ENCODE measurements around the gene PCDHGA6.
"Not testable (repeated sequence)": the region's sequence is repeated elsewhere in the genome, so short reads cannot be mapped to it uniquely, and the experiment has no call there.

PCDHGA6 gene

DNA sequence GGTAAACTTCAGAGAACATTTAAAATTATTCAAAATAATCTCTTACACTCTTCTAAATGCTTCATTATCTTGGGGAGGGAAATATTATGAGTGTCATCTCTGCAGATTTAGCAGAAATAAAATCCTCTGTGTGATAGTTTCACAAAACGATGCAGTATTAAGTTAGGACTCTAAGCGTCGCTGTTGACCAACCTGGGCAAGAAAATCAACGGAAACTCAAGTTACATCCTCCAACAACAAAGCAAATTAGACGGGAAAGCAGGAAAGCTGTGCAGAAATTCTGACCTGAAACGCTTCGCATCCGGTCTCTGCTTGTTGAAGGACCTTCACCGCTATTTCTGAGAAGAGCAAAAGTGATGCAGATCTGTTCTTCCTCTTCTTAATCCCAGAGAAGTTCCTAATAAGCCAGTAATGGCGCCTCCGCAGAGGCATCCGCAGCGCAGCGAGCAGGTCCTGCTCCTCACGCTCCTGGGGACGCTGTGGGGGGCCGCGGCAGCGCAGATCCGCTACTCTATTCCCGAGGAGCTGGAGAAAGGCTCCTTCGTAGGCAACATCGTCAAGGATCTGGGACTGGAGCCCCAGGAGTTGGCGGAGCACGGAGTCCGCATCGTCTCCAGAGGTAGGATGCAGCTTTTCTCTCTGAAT, at the start of gene PCDHGA6:
Gene PCDHGA6, plus strand, starts transcription at position 219 of the 645 bp plus-strand sequence. Its CDS starts 193 bp downstream, at position 412.
- DNase-seq (ENCODE audit: low read depth): peak; percentile 57

DNA sequence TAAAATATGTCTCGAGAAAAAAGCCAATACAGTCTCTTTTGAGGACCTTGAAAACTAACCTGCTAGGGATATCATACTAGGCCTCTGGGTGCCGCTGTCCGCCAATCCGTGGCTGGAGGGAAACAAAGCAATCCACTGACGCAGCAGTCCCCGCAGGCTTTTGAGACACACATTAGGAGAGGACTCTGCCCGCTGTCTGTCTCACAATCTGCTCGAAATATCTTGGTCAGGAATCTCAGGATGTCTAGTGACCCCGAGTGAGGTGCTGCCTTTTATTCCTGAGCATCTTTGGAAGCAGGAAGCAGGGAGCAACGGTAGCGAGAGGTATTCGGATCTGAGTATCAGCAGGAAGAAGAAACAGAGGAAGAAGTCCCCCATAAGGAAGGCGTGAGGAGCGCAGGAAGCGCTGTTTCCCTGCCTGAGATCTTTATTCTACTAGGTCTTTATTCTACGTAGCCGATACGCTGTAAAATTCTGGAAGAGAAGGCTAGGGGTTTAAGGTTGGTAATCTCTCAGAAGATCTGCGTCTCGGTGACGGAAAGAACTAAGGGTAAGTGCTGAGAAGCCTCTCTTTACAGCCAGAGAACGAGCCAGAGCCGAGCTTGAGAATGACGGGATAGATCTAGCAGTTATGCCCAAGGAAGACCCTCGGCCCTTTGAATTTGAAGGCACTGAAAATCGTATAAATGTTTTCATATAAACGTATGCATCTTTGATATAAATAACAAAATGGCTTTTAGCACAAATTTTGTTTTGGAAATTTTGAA, 47.4 kb upstream of the PCDHGA6 start:
- DNase-seq (ENCODE audit: low read depth): peak; percentile 82

DNA sequence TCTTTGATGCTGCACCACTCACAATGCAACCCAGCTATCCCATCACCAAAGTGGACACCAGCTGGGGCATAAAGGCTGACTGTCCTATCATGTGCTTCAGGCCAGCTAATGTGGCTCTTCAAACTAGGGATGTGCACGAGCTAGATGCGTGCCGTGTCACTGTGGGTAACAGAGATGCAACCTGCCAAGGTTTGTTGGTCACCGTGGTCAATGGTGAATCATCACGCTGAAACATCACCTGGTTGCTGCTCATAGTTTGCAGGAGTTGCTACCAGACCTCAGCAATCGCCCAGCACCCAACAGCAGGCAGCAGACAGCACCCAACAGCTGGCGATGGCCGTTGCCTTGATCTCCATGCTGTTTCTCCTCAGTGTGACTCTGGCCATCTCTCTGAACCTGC, 45.5 kb upstream of the PCDHGA6 start:
- no peak for DNase-seq (ENCODE audit: low read depth)

DNA sequence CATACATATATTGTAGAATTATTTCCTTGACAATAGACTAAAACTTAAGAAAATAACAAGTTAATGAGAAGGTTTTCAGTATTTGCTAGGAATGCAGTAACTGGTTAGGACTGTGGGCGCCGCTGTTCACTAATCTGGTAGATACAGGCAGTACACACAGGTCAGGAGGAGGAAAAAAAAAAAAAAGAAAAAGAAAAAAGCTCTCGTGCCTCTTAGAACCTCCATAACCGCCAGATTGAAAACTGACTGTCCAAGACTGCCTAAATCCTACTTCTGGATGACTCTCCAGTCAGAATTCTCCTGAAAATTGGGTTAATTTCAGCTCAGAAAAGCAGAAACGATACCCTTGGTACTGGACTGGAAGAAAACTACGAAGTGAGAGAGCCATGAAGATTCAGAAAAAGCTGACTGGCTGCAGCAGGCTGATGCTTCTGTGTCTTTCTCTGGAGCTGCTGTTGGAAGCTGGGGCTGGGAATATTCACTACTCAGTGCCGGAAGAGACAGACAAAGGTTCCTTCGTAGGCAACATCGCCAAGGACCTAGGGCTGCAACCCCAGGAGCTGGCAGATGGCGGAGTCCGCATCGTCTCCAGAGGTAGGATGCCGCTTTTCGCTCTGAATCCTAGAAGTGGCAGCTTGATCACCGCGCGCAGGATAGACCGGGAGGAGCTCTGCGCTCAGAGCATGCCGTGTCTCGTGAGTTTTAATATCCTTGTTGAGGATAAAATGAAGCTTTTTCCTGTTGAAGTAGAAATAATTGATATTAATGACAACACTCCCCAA, 43.2 kb upstream of the PCDHGA6 start, which contains the start of gene PCDHGA1:
Gene PCDHGA1, plus strand, starts transcription at position 216 of the 782 bp plus-strand sequence.
- DNase-seq (ENCODE audit: low read depth): peak; percentile 74

DNA sequence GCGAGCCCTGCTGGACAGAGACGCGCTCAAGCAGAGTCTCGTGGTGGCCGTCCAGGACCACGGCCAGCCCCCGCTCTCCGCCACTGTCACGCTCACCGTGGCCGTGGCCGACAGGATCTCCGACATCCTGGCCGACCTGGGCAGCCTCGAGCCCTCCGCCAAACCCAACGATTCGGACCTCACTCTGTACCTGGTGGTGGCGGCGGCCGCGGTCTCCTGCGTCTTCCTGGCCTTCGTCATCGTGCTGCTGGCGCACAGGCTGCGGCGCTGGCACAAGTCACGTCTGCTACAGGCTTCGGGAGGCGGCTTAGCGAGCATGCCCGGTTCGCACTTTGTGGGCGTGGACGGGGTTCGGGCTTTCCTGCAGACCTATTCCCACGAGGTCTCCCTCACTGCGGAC, 41.1 kb upstream of the PCDHGA6 start:
- DNase-seq (ENCODE audit: low read depth): not testable (repeated sequence)

DNA sequence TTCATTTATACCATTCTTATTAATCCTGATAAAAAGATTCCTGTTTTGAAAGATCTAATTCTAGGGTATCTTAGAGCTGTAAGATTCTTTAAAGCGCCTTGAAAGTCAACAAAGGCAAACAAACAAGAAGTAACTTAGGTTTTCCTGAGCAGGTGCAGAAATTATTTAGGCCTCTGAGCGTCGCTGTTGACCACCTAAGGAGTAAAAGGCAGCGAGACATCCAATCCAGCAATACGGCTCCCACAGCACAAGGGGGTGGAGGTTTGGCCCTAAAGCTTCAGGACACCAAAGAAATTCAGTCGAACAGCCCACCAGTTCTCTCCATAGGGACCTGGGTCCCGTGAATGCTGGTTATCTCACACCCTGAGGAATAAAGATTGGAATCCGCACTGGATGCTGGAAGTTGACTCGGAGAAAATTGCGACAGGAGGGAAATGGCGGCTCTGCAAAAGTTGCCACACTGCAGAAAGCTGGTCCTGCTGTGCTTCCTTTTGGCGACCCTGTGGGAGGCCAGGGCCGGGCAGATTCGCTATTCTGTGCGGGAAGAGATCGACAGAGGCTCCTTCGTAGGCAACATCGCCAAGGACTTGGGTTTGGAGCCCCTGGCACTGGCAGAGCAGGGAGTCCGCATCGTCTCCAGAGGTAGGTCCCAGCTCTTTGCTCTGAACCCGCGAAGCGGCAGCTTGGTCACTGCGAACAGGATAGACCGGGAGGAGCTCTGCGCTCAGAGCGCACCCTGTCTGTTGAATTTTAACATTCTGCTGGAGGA, 35.0 kb upstream of the PCDHGA6 start, which contains the start of gene PCDHGA2:
Gene PCDHGA2, plus strand, starts transcription at position 223 of the 769 bp plus-strand sequence.
- peak; percentile 67 for DNase-seq (ENCODE audit: low read depth)

DNA sequence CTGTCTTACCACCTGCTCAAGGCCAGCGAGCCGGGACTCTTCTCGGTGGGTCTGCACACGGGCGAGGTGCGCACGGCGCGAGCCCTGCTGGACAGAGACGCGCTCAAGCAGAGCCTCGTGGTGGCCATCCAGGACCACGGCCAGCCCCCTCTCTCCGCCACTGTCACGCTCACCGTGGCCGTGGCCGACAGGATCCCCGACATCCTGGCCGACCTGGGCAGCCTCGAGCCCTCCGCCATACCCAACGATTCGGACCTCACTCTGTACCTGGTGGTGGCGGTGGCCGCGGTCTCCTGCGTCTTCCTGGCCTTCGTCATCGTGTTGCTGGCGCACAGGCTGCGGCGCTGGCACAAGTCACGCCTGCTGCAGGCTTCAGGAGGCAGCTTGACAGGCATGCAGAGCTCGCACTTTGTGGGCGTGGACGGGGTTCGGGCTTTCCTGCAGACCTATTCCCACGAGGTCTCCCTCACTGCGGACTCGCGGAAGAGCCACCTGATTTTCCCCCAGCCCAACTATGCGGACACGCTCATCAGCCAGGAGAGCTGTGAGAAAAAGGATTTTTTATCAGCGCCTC, 32.8 kb upstream of the PCDHGA6 start:
- DNase-seq (ENCODE audit: low read depth): not testable (repeated sequence)

DNA sequence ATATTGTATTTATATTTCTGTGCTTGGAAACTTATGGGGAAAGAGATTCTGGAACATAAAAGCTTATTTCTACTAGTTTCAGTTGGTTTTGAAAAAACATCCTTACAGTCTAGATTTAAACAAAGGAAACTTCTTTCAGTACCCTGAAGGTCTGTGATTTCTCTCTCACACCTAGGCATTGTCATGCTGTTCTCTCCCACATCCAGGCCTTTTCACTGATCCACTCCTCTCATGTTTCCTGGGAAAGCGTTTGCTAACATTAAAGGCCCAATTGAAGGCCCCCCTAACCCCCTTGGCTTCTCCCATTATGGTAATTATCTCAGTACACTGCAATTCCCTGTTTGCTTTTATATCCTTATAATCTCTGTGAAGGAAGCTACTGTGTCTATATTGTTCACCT, 30.9 kb upstream of the PCDHGA6 start:
- DNase-seq (ENCODE audit: low read depth): no peak

DNA sequence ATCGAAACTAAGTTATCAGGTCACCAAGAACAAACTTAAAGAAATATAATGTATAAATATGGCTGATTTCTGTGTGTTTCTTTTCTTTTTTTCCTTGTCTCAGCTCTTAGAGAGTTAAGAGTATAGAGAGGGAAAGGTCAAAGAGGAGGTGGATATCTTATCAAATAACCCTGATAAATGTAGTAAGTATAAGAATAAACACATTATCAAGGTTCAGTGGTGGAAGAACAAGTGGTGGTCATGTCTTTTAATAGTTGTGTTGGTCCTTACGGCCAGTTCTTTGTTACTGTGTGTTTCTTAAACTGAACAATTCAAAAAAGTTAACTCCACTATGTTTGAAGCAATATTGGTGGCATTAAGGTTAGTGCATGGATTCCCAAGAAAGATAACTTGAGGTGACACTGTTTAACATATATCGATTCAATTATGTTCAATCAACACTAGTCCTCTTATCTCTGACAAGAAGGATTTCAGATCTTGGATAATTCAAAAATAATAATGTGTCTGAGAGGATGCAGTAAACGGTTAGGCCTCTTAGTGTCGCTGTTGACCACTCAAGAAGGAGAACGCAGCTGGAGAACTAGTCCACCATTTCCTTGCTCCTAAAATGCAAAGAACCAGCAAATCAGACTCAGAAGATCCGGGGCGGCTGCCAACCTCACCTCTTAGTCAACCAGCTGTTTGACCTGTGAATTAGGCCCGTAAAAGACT, 30.3 kb upstream of the PCDHGA6 start, which contains the start of gene PCDHGA3:
Gene PCDHGA3, plus strand, starts transcription at position 588 of the 711 bp plus-strand sequence. CDS start 205 bp downstream, outside the sequence.
- peak; percentile 61 for DNase-seq (ENCODE audit: low read depth)

DNA sequence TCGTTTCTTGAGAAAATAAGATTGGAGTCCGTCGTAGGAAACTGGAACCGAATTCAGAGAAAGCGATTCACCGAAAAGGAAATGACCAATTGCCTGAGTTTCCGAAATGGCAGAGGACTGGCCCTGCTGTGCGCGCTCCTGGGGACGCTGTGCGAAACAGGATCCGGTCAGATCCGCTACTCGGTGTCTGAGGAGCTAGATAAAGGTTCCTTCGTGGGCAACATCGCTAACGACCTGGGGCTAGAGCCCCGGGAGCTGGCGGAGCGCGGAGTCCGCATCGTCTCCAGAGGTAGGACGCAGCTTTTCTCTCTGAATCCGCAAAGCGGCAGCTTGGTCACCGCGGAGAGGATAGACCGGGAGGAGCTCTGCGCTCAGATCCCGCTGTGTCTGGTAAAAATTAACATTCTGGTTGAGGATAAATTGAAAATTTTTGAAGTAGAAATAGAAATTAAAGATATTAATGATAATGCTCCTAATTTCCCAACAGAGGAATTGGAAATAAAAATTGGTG, 29.7 kb upstream of the PCDHGA6 start:
- DNase-seq (ENCODE audit: low read depth): no peak

DNA sequence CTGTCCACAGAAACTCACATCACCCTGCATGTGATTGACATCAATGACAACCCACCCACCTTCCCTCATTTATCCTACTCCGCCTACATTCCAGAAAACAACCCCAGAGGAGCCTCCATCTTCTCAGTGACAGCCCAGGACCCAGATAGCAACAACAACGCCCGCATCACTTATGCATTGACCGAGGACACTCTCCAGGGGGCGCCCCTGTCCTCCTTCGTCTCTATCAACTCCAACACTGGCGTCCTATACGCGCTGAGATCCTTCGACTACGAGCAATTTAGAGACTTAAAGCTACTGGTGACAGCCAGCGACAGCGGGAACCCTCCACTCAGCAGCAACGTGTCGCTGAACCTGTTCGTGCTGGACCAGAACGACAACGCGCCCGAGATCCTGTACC, 28.4 kb upstream of the PCDHGA6 start:
- no peak for DNase-seq (ENCODE audit: low read depth)

DNA sequence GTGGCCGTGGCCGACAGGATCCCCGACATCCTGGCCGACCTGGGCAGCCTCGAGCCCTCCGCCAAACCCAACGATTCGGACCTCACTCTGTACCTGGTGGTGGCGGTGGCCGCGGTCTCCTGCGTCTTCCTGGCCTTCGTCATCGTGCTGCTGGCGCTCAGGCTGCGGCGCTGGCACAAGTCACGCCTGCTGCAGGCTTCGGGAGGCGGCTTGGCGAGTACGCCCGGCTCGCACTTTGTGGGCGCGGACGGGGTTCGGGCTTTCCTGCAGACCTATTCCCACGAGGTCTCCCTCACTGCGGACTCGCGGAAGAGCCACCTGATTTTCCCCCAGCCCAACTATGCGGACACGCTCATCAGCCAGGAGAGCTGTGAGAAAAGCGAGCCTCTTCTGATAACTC, 27.7 kb upstream of the PCDHGA6 start:
- DNase-seq (ENCODE audit: low read depth): not testable (repeated sequence)

DNA sequence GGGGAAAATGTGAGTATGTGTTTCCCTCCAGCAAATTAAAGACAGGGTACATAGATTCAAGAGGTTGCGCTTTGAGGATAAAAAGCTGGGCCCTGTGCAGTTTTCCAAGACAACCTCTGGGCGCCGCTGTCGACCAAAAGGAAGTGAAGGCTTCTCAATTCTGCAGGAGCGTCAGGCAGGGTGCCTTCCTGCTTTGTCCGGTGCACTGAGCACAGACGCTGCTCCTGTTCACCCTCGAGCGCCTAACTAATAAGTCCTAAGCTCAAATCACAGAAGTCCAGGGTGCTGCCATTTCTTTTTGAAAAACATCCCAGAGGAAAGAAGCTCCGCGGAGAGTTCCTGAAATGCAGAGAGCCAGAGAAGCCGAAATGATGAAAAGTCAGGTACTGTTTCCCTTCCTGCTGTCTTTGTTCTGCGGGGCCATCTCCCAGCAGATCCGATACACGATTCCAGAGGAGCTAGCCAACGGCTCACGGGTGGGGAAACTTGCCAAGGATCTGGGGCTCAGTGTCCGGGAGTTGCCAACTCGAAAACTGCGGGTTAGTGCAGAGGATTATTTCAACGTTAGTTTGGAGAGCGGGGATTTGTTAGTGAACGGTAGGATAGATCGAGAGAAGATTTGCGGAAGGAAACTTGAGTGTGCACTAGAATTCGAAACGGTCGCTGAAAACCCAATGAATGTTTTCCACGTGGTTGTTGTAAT, 23.6 kb upstream of the PCDHGA6 start, which contains the start of gene PCDHGB1:
Gene PCDHGB1, plus strand, starts transcription at position 183 of the 703 bp plus-strand sequence. Its CDS starts 162 bp downstream, at position 345.
- DNase-seq (ENCODE audit: low read depth): peak; percentile 76

DNA sequence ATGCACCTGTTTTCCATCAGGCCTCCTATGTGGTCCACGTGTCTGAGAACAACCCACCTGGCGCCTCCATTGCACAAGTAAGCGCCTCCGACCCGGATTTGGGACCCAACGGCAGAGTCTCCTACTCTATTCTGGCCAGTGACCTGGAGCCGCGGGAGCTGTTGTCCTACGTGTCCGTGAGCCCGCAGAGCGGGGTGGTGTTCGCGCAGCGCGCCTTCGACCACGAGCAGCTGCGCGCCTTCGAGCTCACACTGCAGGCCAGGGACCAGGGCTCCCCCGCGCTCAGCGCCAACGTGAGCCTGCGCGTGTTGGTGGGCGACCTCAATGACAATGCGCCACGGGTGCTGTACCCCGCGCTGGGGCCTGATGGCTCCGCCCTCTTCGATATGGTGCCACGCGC, 22.1 kb upstream of the PCDHGA6 start:
- DNase-seq (ENCODE audit: low read depth): no peak

DNA sequence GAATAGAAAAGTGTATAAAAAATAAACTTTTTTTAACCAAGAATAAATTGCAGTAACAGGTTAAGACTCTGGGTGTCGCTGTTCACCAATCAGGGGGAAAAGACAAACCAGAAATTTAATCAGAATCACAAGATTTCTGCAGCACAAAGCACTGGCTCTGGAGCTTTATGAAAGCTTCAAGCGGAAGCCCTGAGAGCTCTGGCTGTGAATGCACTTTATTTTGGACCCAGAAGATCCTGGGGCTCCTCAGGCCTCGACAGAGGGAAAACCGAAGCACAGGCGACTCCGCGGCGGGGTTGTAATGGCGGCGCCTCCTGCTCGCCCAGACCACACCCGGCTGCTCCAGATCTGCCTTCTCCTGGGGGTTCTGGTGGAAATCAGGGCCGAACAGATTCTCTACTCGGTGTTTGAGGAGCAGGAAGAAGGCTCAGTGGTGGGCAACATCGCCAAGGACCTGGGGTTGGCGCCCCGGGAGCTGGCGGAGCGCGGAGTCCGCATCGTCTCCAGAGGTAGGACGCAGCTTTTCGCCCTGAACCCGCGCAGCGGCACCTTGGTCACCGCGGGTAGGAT, 18.7 kb upstream of the PCDHGA6 start, which contains the start of gene PCDHGA4:
Gene PCDHGA4, plus strand, starts transcription at position 122 of the 570 bp plus-strand sequence. Its CDS starts 87 bp downstream, at position 209.
- DNase-seq (ENCODE audit: low read depth): peak; percentile 39

DNA sequence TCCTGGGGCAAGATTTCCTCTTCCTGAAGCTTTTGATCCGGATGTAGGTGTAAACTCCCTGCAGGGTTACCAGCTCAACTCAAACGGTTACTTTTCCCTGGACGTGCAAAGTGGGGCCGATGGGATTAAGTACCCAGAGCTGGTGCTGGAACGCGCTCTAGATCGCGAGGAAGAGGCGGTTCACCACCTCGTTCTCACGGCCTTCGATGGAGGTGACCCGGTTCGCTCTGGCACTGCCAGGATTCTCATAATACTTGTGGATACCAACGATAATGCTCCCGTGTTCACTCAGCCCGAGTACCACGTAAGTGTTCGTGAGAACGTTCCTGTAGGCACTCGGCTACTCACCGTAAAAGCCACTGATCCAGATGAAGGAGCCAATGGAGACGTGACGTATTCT, 18.1 kb upstream of the PCDHGA6 start:
- DNase-seq (ENCODE audit: low read depth): no peak

DNA sequence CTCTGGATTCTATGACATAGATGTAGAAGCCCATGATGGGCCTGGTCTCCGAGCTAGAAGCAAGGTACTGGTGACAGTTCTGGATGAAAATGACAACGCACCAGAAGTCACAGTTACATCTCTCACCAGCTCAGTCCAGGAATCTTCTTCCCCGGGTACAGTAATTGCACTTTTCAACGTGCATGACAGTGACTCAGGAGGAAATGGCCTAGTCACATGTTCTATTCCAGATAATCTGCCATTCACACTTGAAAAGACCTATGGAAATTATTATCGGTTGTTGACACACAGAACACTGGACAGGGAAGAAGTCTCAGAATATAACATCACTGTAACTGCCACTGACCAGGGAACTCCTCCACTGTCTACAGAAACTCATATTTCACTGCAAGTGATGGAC, 17.6 kb upstream of the PCDHGA6 start:
- DNase-seq (ENCODE audit: low read depth): no peak

DNA sequence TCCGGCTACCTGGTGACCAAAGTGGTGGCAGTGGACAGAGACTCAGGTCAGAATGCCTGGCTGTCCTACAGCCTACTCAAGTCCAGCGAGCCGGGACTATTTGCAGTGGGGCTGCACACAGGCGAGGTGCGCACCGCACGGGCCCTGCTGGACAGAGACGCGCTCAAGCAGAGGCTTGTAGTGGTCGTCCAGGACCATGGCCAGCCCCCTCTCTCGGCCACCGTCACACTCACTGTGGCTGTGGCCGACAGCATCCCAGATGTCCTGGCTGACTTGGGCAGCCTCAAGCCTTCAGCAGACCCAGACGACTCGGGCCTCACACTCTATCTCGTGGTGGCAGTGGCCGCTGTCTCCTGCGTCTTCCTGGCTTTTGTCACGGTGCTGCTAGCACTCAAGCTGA, 16.7 kb upstream of the PCDHGA6 start:
- no peak for DNase-seq (ENCODE audit: low read depth)

DNA sequence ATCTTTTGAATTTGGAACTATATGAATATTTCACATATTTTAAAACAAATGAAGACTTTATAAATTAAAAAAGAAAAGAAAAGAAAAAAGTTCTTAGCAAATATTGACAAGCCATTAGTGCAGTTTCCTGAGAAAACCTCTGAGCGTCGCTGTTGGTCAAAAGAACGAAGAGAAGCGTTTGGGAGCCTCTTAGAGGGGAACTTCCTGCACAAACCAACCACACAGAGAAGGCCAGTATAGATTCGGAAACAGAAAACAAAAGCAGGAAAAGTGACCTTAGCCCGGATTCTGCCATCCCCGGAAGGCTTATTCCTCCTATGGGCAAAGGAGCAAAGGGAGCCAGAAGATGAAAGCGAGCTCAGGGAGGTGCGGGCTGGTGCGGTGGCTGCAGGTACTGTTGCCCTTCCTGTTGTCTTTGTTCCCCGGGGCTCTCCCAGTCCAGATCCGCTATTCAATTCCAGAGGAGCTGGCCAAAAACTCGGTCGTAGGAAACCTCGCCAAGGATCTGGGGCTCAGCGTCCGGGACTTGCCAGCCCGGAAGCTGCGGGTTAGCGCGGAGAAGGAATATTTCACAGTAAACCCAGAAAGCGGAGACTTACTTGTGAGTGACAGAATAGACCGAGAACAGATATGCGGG, 13.8 kb upstream of the PCDHGA6 start, which contains the start of gene PCDHGB2:
Gene PCDHGB2, plus strand, starts transcription at position 205 of the 637 bp plus-strand sequence. Its CDS starts 142 bp downstream, at position 347.
- peak; percentile 76 for DNase-seq (ENCODE audit: low read depth)

Measured in ELR (cell line).